Caco-2 (cell line): Measurements from ENCODE around the gene RNF7. TPM values are rescaled to one million over a fixed set of nuclear protein-coding genes. Genes with fewer than 3 reads are reported as not detected.
"Not testable (repeated sequence)": the region's sequence is repeated elsewhere in the genome, so short reads cannot be mapped to it uniquely, and the experiment has no call there.

ENCODE experiments used
- BruUV-seq: library from RNA; stranded (reverse); fragments of 400-500 nt; replicated peaks from 2 replicates; lab custom pipeline; 2021; lab: Mats Ljungman, UMichigan
- CTCF ChIA-PET: fragments of 300-600 bp; sonication (Branson Sonifier 250); formaldehyde crosslinking; loops from one replicate; lab custom pipeline; 2022; ENCODE audit warnings: antibody characterized with exemption; lab: Charles Lee
- POLR2A ChIA-PET: fragments of 300-600 bp; sonication (Branson Sonifier 250); formaldehyde crosslinking; loops from one replicate; lab custom pipeline; 2022; ENCODE audit warnings: antibody characterized with exemption; lab: Charles Lee
- DNase-seq, 2 experiments: peaks; one replicate each; pipeline versions ENCODE4 v3.0.0 to v3.0.0-alpha.2; 2020 to 2022
- H3K27me3 ChIP-seq: replicated peaks from 2 replicates; pipeline ENCODE4 v1.6.0; 2011; ENCODE audit warnings: low read length; ENCODE audit not compliant: control insufficient read depth, insufficient read depth
- H3K36me3 ChIP-seq: 2 replicates; pipeline ENCODE4 v1.5.1; 2011; ENCODE audit warnings: low read length; ENCODE audit not compliant: control insufficient read depth, insufficient read depth
- H3K4me1 ChIP-seq: fragments of 250-450 bp; sonication (Bioruptor Pico); 2 replicates; pipeline ENCODE4 v1.5.1; 2020; ENCODE audit warnings: mild to moderate bottlenecking
- H3K4me3 ChIP-seq: 2 replicates; pipeline ENCODE4 v1.5.1; 2011; ENCODE audit warnings: low read depth, mild to moderate bottlenecking, control low read depth, low read length
- H3K9me3 ChIP-seq: fragments of 250-450 bp; sonication (Bioruptor Pico); 2 replicates; pipeline ENCODE4 v1.5.1; 2020; ENCODE audit warnings: mild to moderate bottlenecking, moderate library complexity
- H3K27ac Mint-ChIP-seq: one replicate; pipeline ENCODE4 v1.8.0; 2022; ENCODE audit warnings: mixed read lengths; ENCODE audit not compliant: unreplicated experiment
- H3K27me3 Mint-ChIP-seq: one replicate; pipeline ENCODE4 v1.8.0; 2022; ENCODE audit warnings: mixed read lengths; ENCODE audit not compliant: insufficient read depth, unreplicated experiment
- H3K36me3 Mint-ChIP-seq: one replicate; pipeline ENCODE4 v1.8.0; 2022; ENCODE audit warnings: mild to moderate bottlenecking, mixed read lengths; ENCODE audit not compliant: insufficient read depth, unreplicated experiment
- H3K4me1 Mint-ChIP-seq: one replicate; pipeline ENCODE4 v1.8.0; 2022; ENCODE audit warnings: low read depth, mixed read lengths; ENCODE audit not compliant: unreplicated experiment
- H3K4me3 Mint-ChIP-seq: one replicate; pipeline ENCODE4 v1.8.0; 2022; ENCODE audit warnings: mild to moderate bottlenecking, moderate library complexity, mixed read lengths; ENCODE audit not compliant: unreplicated experiment
- H3K9me3 Mint-ChIP-seq: one replicate; pipeline ENCODE4 v1.8.0; 2022; ENCODE audit warnings: mixed read lengths; ENCODE audit not compliant: unreplicated experiment
- CTCF ChIP-seq, 2 experiments: fragments of 200-600 bp in 1 of 2; IDR thresholded peaks; 1 replicate in 1 of 2; 2 replicates in 1 of 2; pipeline versions ENCODE4 v1.5.1 to v1.8.0; 2011 to 2022; ENCODE audit warnings: antibody characterized with exemption in 1 of 2, control low read depth in 1 of 2, inconsistent platforms in 1 of 2, low read depth in 1 of 2, low read length in 1 of 2, mild to moderate bottlenecking in 1 of 2, moderate library complexity in 1 of 2; ENCODE audit not compliant: insufficient read depth in 1 of 2, severe bottlenecking in 1 of 2, unreplicated experiment in 1 of 2
- intact Hi-C: fragments of 100-400 bp; cut with micrococcal nuclease; formaldehyde crosslinking; loops from one replicate; pipeline ENCODE4 v1.10.0; 2022; ENCODE audit not compliant: unreplicated experiment
- total RNA-seq: library from RNA; stranded (reverse); gene quantifications from 2 replicates; pipeline ENCODE4 v1.2.3, GENCODE V29; 2022

Gene RNF7
- total RNA-seq, 1 experiment from 2014 or later = 96.3 TPM

- no peak for TF ChIP-seq CTCF (IDR thresholded peaks at IDR 0.05; ENCODE audit: insufficient read depth in 1 of 2, low read depth in 1 of 2, low read length in 1 of 2, severe bottlenecking in 1 of 2, unreplicated experiment in 1 of 2)
- Mint-ChIP-seq H3K27ac (no peak overlapping the region), H3K4me3 (no peak overlapping the region), H3K9me3 (peaks cover 9% of the 10 kb centered on the region), H3K4me1 (no peaks in the 10 kb centered on the region), H3K27me3 (no peaks in the 10 kb centered on the region), H3K36me3 (no peaks in the 10 kb centered on the region)
- Histone ChIP-seq H3K36me3 (no peaks in the 10 kb centered on the region), H3K9me3 (no peaks in the 10 kb centered on the region), H3K4me3 (no peak overlapping the region), H3K27me3 (no peaks in the 10 kb centered on the region), H3K4me1 (no peaks in the 10 kb centered on the region)
- CTCF ChIA-PET = no interaction called here
- intact Hi-C loops = no loop called here
- no TSS peak for BruUV-seq
- no peak for DNase-seq
- POLR2A ChIA-PET = no interaction called here
Observed at GRCh38 chr3:141699324-141699723, 38.8 kb upstream of the RNF7 start.

- intact Hi-C loops = no loop called here
- ChIA-PET POLR2A (no interaction called here), CTCF (no interaction called here)
- Histone ChIP-seq H3K9me3 (no peaks in the 10 kb centered on the region), H3K36me3 (no peaks in the 10 kb centered on the region), H3K4me1 (no peaks in the 10 kb centered on the region), H3K27me3 (no peaks in the 10 kb centered on the region), H3K4me3 (no peak overlapping the region)
- H3K4me1 Mint-ChIP-seq = no peaks in the 10 kb centered on the region
- no peak overlapping the region for H3K27ac Mint-ChIP-seq
- no peaks in the 10 kb centered on the region for H3K27me3 Mint-ChIP-seq
- no peaks in the 10 kb centered on the region for H3K36me3 Mint-ChIP-seq
- DNase-seq = no peak
- no peak for TF ChIP-seq CTCF (IDR thresholded peaks at IDR 0.05; ENCODE audit: insufficient read depth in 1 of 2, low read depth in 1 of 2, low read length in 1 of 2, severe bottlenecking in 1 of 2, unreplicated experiment in 1 of 2)
- H3K4me3 Mint-ChIP-seq = no peak overlapping the region
- BruUV-seq = no TSS peak
- H3K9me3 Mint-ChIP-seq = peaks cover 9% of the 10 kb centered on the region
Observed at GRCh38 chr3:141699897-141700296, 38.2 kb upstream of the RNF7 start.

- H3K9me3 ChIP-seq, CTCF ChIA-PET: not testable (repeated sequence)
Observed at GRCh38 chr3:141703367-141703766, 34.7 kb upstream of the RNF7 start.

GRCh38 chr3:141707741-141708203 lies 30.3 kb upstream of the RNF7 start:
- H3K4me1 Mint-ChIP-seq = no peaks in the 10 kb centered on the region
- DNase-seq = no peak
- H3K4me3 Mint-ChIP-seq = no peak overlapping the region
- ChIA-PET CTCF (no interaction called here), POLR2A (no interaction called here)
- no peak for TF ChIP-seq CTCF (IDR thresholded peaks at IDR 0.05; ENCODE audit: insufficient read depth in 1 of 2, low read depth in 1 of 2, low read length in 1 of 2, severe bottlenecking in 1 of 2, unreplicated experiment in 1 of 2)
- no peaks in the 10 kb centered on the region for H3K27me3 Mint-ChIP-seq
- H3K36me3 Mint-ChIP-seq = no peaks in the 10 kb centered on the region
- no peaks in the 10 kb centered on the region for H3K36me3 ChIP-seq
- H3K9me3 Mint-ChIP-seq = no peaks in the 10 kb centered on the region
- no peak overlapping the region for H3K4me3 ChIP-seq
- no peaks in the 10 kb centered on the region for H3K9me3 ChIP-seq
- no TSS peak for BruUV-seq
- H3K27ac Mint-ChIP-seq = no peak overlapping the region
- no peaks in the 10 kb centered on the region for H3K4me1 ChIP-seq
- intact Hi-C loops = no loop called here
- no peaks in the 10 kb centered on the region for H3K27me3 ChIP-seq

More at GRCh38 chr3:141703367-141703766, 34.7 kb upstream of the RNF7 start:
- BruUV-seq, H3K27me3 Mint-ChIP-seq, H3K4me3 Mint-ChIP-seq, DNase-seq, H3K4me1 Mint-ChIP-seq, H3K4me3 ChIP-seq, H3K9me3 Mint-ChIP-seq, H3K36me3 Mint-ChIP-seq, H3K36me3 ChIP-seq, H3K4me1 ChIP-seq, POLR2A ChIA-PET, H3K27ac Mint-ChIP-seq, intact Hi-C loops, H3K27me3 ChIP-seq: not testable (repeated sequence)
